GM19397 (cell line): Measurements from ENCODE around the gene GLT8D2.

Source experiments
- ATAC-seq: cut with Tn5 transposase; IDR thresholded peaks from one replicate; pipeline ENCODE4 v1.9.1; 2021; ENCODE audit warnings: mild to moderate bottlenecking, moderate library complexity; ENCODE audit not compliant: unreplicated experiment

The GLT8D2 gene

DNA sequence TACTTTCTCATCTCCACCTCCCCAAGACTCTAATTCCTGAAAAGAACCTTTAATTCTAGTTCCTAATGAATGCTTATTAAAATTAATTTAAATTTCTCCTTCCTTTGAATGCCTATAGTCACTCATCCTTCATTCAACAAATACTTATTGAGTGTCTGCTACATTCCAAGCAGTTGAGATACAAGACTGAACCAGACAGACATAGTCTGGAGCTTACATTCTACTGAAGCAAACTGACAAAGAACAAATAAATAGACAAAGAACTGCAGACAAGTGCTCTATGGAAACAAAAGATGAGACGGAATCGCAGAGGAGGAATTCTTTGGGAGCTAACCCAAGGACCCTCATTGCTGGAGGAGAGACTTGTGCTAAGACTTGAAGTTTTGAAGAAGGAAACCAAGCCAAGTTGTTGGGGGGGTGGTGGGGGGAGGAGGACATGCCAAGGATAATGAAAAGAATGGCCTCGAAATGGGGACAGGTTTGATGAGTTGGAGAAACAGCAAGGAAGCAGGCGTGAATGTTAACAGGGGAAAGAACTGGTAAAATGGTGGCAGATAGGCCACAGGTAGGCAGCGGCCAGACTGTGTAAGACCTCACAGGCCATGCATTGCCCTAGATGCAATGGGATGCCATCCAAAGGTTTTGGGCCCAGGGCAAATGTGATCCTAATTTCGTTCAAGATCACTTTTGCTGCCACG lies 94.0 kb downstream of the GLT8D2 start:
- no peak for ATAC-seq

DNA sequence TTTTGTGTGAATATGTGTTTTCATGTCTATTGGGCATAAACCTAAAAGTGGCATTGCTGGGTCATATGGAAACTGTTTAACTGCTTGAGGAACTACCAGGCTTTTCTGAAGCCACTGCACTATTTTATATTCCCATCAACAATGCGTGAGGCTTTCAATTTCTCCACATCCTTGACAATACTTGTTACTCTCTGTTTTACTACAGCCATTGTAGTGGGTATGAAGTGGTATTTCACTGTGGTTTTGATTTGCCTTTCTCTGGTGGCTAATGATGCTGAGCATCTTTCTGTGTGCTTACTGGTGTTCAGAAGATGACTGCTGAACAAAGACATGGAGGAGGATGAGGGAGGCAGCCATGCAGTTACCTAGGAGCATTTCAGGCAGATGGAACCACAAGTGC lies 97.5 kb downstream of the GLT8D2 start:
- ATAC-seq = no peak

DNA sequence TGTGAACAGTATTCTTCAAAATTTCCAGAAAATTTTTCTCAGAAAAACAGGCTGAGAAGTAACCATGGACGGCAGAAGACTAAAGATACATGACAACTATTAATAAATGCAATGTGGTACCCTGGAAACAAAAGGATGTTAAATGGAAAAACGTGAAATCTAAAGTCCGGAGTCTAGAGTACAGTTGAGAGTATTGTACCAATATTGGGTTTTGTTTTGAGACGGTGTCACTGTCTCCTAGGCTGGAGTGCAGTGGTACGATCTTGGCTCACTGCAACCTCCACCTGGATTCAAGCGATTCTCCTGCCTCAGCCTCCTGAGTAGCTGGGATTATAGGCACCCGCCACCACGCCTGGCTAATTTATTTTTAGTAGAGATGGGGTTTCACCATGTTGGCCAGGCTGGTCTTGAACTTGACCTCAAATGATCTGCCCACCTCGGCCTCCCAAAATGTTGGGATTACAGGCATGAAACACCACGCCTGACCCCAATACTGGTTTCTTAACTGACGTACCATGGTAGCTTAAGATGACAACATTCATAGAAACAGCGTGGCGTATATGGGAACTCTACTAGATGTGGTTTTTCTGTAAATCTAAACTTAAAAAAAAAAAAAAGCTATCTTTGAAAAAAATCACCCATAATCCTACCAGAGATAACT lies 101.1 kb downstream of the GLT8D2 start:
- ATAC-seq = no peak

DNA sequence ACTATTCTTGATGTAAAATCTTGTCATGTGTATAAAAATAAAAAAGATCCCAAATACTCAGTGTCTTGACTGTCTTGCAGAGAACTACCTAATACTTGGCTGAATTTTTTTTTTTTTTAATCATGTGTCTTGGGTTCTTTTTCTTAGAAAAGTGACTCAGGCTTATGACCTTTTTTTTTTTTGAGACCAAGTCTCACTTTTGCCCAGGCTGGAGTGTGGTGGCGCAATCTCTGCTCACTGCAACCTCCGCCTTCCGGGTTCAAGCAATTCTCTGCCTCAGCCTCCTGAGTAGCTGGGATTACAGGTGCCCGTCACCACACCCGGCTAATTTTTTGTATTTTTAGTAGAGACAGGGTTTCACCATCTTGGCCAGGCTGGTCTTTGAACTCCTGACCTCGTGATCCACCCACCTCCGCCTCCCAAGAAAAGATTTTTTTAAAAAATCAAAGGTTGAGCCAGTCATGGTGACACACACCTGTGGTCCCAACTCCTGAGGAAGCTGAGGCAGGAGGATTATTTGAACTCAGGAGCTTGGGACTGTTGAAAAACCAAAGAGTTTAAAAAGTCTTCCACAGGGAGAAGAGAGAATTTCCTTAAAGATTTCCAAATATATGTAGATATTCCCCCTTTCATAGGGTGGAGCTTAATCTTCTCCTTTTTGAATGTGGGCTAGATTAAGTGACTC lies 102.0 kb downstream of the GLT8D2 start:
- no peak for ATAC-seq

DNA sequence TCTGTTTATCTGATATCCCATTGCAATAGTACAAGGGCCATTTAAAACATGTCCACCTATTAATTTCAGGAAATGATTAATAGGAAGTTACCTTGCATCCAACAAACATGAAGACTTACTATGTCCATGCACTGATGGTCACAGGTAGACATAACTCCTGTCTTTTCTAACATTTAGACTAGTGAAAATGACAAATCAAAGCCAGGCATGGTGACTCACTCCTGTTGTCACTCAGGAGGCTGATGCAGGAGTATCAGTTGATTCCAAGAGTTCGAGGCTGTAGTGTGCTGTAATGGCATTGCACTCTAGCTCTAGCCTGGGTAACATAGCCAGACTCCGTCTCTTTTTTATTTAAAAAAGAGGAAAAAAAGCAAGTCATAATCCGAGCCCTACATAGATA lies 105.0 kb downstream of the GLT8D2 start:
- ATAC-seq = no peak
